PC-9 (cell line): ENCODE results near the gene SLC25A3. TPM values are rescaled to one million over a fixed set of nuclear protein-coding genes. Genes with fewer than 3 reads are reported as not detected.
A peak's percentile ranks its signal among the peaks of the same experiment; 100 is the strongest.
"Not testable (repeated sequence)": the region's sequence is repeated elsewhere in the genome, so short reads cannot be mapped to it uniquely, and the experiment has no call there.

Experiments used
- BruUV-seq: library from RNA; stranded (reverse); fragments of 400-500 nt; replicated peaks from 2 replicates; lab custom pipeline; 2021; lab: Mats Ljungman, UMichigan
- CTCF ChIA-PET: fragments of 300-600 bp; sonication (Branson Sonifier 250); formaldehyde crosslinking; loops from one replicate; lab custom pipeline; 2022; ENCODE audit warnings: antibody characterized with exemption; lab: Charles Lee
- POLR2A ChIA-PET: fragments of 300-600 bp; sonication (Branson Sonifier 250); formaldehyde crosslinking; loops from one replicate; lab custom pipeline; 2022; ENCODE audit warnings: antibody characterized with exemption; ENCODE audit not compliant: unreplicated experiment; lab: Charles Lee
- DNase-seq, 2 experiments: peaks; one replicate each; pipeline versions ENCODE4 v3.0.0 to v3.0.0-alpha.2; 2015 to 2022; ENCODE audit warnings: mixed read lengths in 1 of 2
- H2AFZ ChIP-seq: fragments of 200-600 bp; sonication (generic); 2 replicates; pipeline ENCODE4 v1.8.1; 2017; ENCODE audit warnings: antibody characterized with exemption
- H3F3A ChIP-seq: fragments of 200-600 bp; sonication (generic); 2 replicates; pipeline ENCODE4 v1.8.1; 2017; ENCODE audit warnings: antibody characterized with exemption, mild to moderate bottlenecking, low read depth; ENCODE audit not compliant: insufficient read depth
- H3K27ac ChIP-seq: fragments of 200-600 bp; sonication (generic); 2 replicates; pipeline ENCODE4 v1.6.1; 2016; ENCODE audit warnings: mixed run types
- H3K27me3 ChIP-seq: fragments of 200-600 bp; sonication (generic); 2 replicates; pipeline ENCODE4 v1.6.1; 2016; ENCODE audit warnings: low read depth, mixed run types; ENCODE audit not compliant: insufficient read depth
- H3K36me3 ChIP-seq: fragments of 200-600 bp; sonication (generic); 2 replicates; pipeline ENCODE4 v1.6.1; 2016; ENCODE audit warnings: low read depth, mixed run types
- H3K4me1 ChIP-seq: fragments of 200-600 bp; sonication (generic); replicated peaks from 2 replicates; pipeline ENCODE4 v1.6.1; 2016; ENCODE audit warnings: mixed run types; ENCODE audit not compliant: insufficient read depth
- H3K4me2 ChIP-seq: fragments of 200-600 bp; sonication (generic); 2 replicates; pipeline ENCODE4 v1.6.1; 2017; ENCODE audit warnings: mixed run types
- H3K4me3 ChIP-seq: fragments of 200-600 bp; sonication (generic); 2 replicates; pipeline ENCODE4 v1.6.1; 2016; ENCODE audit warnings: mixed run types
- H3K79me2 ChIP-seq: fragments of 200-600 bp; sonication (generic); 2 replicates; pipeline ENCODE4 v1.6.1; 2017; ENCODE audit warnings: low read depth, mixed run types
- H3K9me2 ChIP-seq: fragments of 200-600 bp; sonication (generic); 2 replicates; pipeline ENCODE4 v1.8.1; 2017; ENCODE audit warnings: mild to moderate bottlenecking; ENCODE audit not compliant: insufficient read depth
- H3K9me3 ChIP-seq: fragments of 200-600 bp; sonication (generic); 2 replicates; pipeline ENCODE4 v1.8.1; 2016; ENCODE audit warnings: low read depth; ENCODE audit not compliant: insufficient read depth
- H4K20me1 ChIP-seq: fragments of 200-600 bp; sonication (generic); 2 replicates; pipeline ENCODE4 v1.8.1; 2017; ENCODE audit not compliant: insufficient read depth
- CTCF ChIP-seq: fragments of 200-600 bp; sonication (generic); conservative IDR thresholded peaks from 2 replicates; pipeline ENCODE4 v1.6.1; 2017; ENCODE audit warnings: mixed run types, antibody characterized with exemption, mild to moderate bottlenecking, moderate library complexity
- EZH2 ChIP-seq: fragments of 200-600 bp; sonication (generic); IDR thresholded peaks from 2 replicates; pipeline ENCODE4 v1.8.0; 2017; ENCODE audit warnings: antibody characterized with exemption, low read depth
- intact Hi-C: fragments of 100-400 bp; cut with micrococcal nuclease; formaldehyde crosslinking; loops from one replicate; pipeline ENCODE4 v1.10.0; 2022; ENCODE audit not compliant: unreplicated experiment
- total RNA-seq: library from RNA; stranded (reverse); gene quantifications from 2 replicates; pipeline ENCODE4 v1.2.3, GENCODE V29; 2021

SLC25A3 gene
- total RNA-seq, 1 experiment from 2014 or later = 572 TPM

DNA sequence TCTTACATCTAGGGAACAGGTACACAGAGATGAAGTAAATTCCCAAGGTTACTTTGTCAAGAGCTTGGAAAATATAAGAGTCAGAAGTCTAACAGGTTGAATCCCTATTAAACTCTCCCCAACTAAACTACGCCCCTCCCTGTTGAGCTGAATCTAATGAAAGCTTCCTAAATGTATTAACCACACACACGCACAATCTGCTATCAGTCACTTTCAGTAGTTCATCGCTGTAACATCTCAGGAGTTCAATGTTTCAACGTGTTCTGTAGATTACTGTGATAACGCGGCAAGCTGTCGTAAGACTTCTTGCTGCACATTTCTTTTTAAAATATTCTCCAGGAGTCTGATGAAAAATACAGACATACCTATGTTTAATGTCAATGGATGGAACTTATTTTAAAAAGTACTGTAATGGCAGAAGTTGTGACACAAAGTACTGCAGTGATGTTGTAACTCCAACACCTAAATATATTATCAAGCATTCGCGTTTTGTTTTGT, 612 bp upstream of the SLC25A3 start:
- CTCF ChIA-PET = interaction anchor here (0.8 to 0.9 kb wide), 2 partner anchors 26 to 53 kb away, joined by 3 to 4 read pairs; no protein-coding TSS in a partner anchor
- Histone ChIP-seq H3F3A (peaks cover 24% of the 10 kb centered on the region), H4K20me1 (peaks cover 40% of the 10 kb centered on the region), H2AFZ (peak overlapping the region; percentile 92), H3K27me3 (no peaks in the 10 kb centered on the region), H3K4me2 (peak overlapping the region; percentile 84), H3K36me3 (peaks cover 25% of the 10 kb centered on the region), H3K27ac (peak overlapping the region; percentile 57), H3K79me2 (peaks cover 44% of the 10 kb centered on the region), H3K9me2 (no peaks in the 10 kb centered on the region), H3K9me3 (no peaks in the 10 kb centered on the region), H3K4me3 (peak overlapping the region; percentile 95), H3K4me1 (peaks cover 20% of the 10 kb centered on the region)
- intact Hi-C loops = loop anchor here (1.0 kb wide), 1 partner anchor 52 kb away; the partner anchor contains the start of gene APAF1
- POLR2A ChIA-PET = interaction anchor here (0.5 to 1.6 kb wide), 8 partner anchors 14 to 1220 kb away, joined by 3 to 9 read pairs (median 8); partner anchors contain the start of gene APAF1
- BruUV-seq = TSS peak; percentile 98
- TF ChIP-seq EZH2 (no peak), CTCF (no peak)
- no peak for DNase-seq

DNA sequence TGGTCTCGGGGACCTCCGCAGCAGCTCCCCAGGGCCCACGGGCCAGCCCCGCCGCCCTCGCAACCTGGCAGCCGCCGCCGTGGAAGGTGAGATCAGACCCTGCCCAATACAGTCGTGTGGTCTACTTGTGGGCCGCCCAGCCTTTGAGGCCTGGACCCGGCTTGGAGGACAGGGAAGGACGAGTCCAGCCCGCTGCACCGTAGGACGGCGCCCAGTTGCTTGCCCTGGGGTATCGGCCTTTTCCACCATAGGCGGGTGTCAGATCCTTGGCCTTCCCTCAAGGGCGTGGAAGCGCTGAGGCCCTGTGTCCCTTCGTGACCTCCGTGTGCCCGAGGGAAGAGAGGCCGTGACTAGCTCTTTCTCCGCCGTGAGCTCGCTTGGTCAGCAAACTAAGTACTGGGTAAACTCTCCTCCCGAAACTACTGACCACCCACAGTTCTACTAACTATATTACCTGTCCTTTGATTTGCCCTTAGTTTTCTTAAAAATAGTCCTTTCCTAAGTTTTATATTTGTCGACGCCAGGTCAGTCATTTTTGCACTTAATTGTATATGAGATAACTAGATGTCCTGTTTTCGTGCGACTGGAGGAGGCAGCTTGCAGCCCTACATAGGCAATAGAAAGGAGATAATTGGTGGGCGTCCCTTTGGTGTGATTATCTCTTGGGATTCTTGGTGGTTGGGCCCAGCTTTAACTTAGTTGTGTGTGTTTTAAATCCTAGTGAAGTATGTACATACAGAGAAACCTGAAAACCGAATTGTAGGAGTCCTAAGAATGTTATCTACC, 757 bp downstream of the SLC25A3 start:
- H3K79me2 ChIP-seq = peaks cover 50% of the 10 kb centered on the region
- peaks cover 53% of the 10 kb centered on the region for H4K20me1 ChIP-seq
- no peaks in the 10 kb centered on the region for H3K27me3 ChIP-seq
- peaks cover 32% of the 10 kb centered on the region for H3F3A ChIP-seq
- no peaks in the 10 kb centered on the region for H3K9me3 ChIP-seq
- peaks cover 20% of the 10 kb centered on the region for H3K4me1 ChIP-seq
- POLR2A ChIA-PET = interaction anchor here (0.6 to 1.6 kb wide), 4 partner anchors 16 to 412 kb away, joined by 4 to 8 read pairs (median 6); no protein-coding TSS in a partner anchor
- H2AFZ ChIP-seq = peak overlapping the region; percentile 77
- intact Hi-C loops = no loop called here
- BruUV-seq = TSS peak; percentile 48
- CTCF ChIA-PET = interaction anchor here (2.7 kb wide), 1 partner anchor 27 kb away, joined by 8 read pairs; no protein-coding TSS in a partner anchor
- no peak for DNase-seq
- H3K9me2 ChIP-seq = no peaks in the 10 kb centered on the region
- peak overlapping the region; percentile 93 for H3K4me2 ChIP-seq
- peaks cover 34% of the 10 kb centered on the region for H3K36me3 ChIP-seq
- TF ChIP-seq CTCF = no peak
- no peak for TF ChIP-seq EZH2
- peak overlapping the region; percentile 95 for H3K4me3 ChIP-seq
- H3K27ac ChIP-seq = peak overlapping the region; percentile 82

DNA sequence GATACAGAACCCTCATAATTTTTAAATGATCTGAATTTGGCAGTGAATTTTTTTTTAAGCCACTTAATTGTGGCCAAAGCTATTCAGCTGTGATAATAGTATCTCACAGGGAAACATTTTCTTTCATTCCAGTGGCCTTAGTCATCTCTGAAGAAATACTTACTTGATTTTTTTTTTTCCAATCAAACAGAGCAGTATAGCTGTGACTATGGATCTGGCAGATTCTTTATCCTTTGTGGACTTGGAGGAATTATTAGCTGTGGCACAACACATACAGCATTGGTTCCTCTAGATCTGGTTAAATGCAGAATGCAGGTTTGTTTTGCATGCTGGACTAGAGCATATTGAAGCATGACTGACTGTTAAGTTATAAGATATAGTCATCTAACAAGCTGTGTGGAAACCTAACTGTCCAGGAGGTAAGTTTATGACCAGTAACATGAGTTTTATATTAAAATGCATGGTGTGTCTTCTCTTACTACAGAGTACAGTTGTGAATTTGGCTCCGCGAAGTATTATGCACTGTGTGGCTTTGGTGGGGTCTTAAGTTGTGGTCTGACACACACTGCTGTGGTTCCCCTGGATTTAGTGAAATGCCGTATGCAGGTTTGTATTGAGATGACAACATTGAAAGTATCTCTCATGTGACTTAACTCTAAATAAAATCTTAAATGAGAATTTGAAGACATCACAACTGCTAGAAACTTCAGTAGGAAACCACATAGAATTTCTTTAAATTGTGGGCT, 1.9 kb downstream of the SLC25A3 start:
- H3K79me2 ChIP-seq = peaks cover 50% of the 10 kb centered on the region
- no peak for TF ChIP-seq EZH2
- no peak for TF ChIP-seq CTCF
- peaks cover 64% of the 10 kb centered on the region for H4K20me1 ChIP-seq
- H3F3A ChIP-seq = peaks cover 43% of the 10 kb centered on the region
- BruUV-seq = no TSS peak
- peak in 1 of 2 experiments; percentile 75 for DNase-seq
- POLR2A ChIA-PET = no interaction called here
- CTCF ChIA-PET = interaction anchor here (2.7 kb wide), 1 partner anchor 29 kb away, joined by 8 read pairs; no protein-coding TSS in a partner anchor
- H3K36me3 ChIP-seq = peaks cover 45% of the 10 kb centered on the region
- H3K4me3 ChIP-seq = peak overlapping the region; percentile 95
- peak overlapping the region; percentile 82 for H3K27ac ChIP-seq
- H3K9me2 ChIP-seq = no peaks in the 10 kb centered on the region
- peak overlapping the region; percentile 93 for H3K4me2 ChIP-seq
- H3K9me3 ChIP-seq = no peaks in the 10 kb centered on the region
- H2AFZ ChIP-seq = no peak overlapping the region
- intact Hi-C loops = no loop called here
- no peaks in the 10 kb centered on the region for H3K27me3 ChIP-seq
- H3K4me1 ChIP-seq = peaks cover 20% of the 10 kb centered on the region

- peaks cover 50% of the 10 kb centered on the region for H3K79me2 ChIP-seq
These were observed 3.8 kb downstream of the SLC25A3 start for GRCh38 chr12:98597313-98597712.

More at GRCh38 chr12:98597313-98597712, 3.8 kb downstream of the SLC25A3 start:
- Histone ChIP-seq H3K36me3 (peaks cover 59% of the 10 kb centered on the region), H4K20me1 (peaks cover 68% of the 10 kb centered on the region), H3K4me1 (peaks cover 20% of the 10 kb centered on the region), H3F3A (peaks cover 60% of the 10 kb centered on the region)
- CTCF ChIA-PET, H3K27ac ChIP-seq, H3K27me3 ChIP-seq, BruUV-seq, DNase-seq, H2AFZ ChIP-seq, H3K9me2 ChIP-seq, H3K9me3 ChIP-seq, POLR2A ChIA-PET, intact Hi-C loops, H3K4me3 ChIP-seq, H3K4me2 ChIP-seq: not testable (repeated sequence)
